ENCODE data around the gene HSPA4L.
A peak's percentile ranks its signal among the peaks of the same experiment; 100 is the strongest.

The HSPA4L gene

DNA sequence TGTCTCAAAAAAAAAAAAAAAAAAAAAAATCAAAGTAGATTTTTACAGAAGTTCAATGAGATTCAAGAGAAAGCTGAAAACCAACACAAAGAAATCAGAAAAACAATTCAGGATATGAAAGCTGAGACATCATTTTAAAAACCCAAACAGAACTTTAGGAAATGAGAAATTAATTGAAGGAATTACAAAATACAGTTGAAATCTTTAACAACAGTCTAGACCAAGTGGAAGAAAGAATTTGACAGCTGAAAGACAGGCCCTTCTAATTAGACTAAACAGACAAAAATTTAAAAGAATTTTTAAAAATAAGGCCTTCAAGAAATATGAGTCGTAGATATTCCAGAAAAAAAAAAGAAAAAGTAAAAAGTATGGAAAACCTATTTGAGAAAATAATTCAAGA, 64.6 kb downstream of the HSPA4L start:
- Histone ChIP-seq H3K9ac (ENCODE audit: low read length) (no peak overlapping the region), H3K27me3 (ENCODE audit: control insufficient read depth, insufficient read depth, low read length) (no peaks in the 10 kb centered on the region), H3K27ac (ENCODE audit: low read length) (no peak overlapping the region), H3K4me3 (ENCODE audit: low read length) (no peak overlapping the region), H3K4me1 (ENCODE audit: control insufficient read depth, low read depth, low read length) (peaks cover 6% of the 10 kb centered on the region), H3K9me3 (ENCODE audit: control insufficient read depth, low read depth, low read length) (peaks cover 10% of the 10 kb centered on the region), H3K36me3 (ENCODE audit: control insufficient read depth, low read depth, low read length) (no peaks in the 10 kb centered on the region)

DNA sequence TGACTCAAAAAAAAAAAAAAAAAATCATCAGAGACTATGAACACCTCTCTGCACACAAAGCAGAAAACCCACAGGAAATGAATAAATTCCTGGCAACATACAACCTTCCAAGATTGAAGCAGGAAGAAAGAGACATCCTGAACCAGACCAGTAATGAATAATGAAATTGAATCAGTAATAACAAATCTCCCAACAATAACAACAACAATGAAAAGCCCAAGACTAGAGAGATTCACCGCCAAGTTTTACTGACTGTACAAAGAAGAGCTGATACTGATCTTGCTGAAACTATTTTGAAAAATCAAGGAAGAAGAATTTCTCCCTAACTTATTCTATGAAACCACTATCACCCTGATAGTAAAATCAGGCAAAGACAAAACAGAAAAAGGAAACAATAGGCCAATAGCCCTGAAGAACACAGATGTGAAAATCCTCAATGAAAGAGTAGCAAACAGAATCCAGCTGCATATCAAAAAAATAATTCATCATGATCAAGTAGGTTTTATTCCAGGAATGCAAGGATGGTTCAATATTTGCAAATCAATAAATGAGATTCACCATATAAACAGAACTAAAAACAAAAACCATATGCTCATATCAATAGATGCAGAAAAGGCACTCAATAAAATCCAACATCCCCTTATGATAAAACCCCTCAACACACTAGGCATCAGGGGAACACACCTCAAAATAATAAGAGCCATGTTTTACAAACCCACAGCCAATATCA, 67.5 kb downstream of the HSPA4L start:
- no peak overlapping the region for H3K4me3 ChIP-seq (ENCODE audit: low read length)
- H3K27ac ChIP-seq (ENCODE audit: low read length), result no peak overlapping the region
- no peak overlapping the region for H3K9ac ChIP-seq (ENCODE audit: low read length)
- peaks cover 16% of the 10 kb centered on the region for H3K4me1 ChIP-seq (ENCODE audit: control insufficient read depth, low read depth, low read length)
- peaks cover 10% of the 10 kb centered on the region for H3K9me3 ChIP-seq (ENCODE audit: control insufficient read depth, low read depth, low read length)
- no peaks in the 10 kb centered on the region for H3K27me3 ChIP-seq (ENCODE audit: control insufficient read depth, insufficient read depth, low read length)
- H3K36me3 ChIP-seq (ENCODE audit: control insufficient read depth, low read depth, low read length), result no peaks in the 10 kb centered on the region

GRCh38 chr4:127852661-127853060, 70.5 kb downstream of the HSPA4L start:
- H3K36me3 ChIP-seq (ENCODE audit: control insufficient read depth, low read depth, low read length), result no peaks in the 10 kb centered on the region
- no peak overlapping the region for H3K27ac ChIP-seq (ENCODE audit: low read length)
- H3K9ac ChIP-seq (ENCODE audit: low read length), result no peak overlapping the region
- peaks cover 17% of the 10 kb centered on the region for H3K4me1 ChIP-seq (ENCODE audit: control insufficient read depth, low read depth, low read length)
- peaks cover 10% of the 10 kb centered on the region for H3K9me3 ChIP-seq (ENCODE audit: control insufficient read depth, low read depth, low read length)
- H3K27me3 ChIP-seq (ENCODE audit: control insufficient read depth, insufficient read depth, low read length), result no peaks in the 10 kb centered on the region
- no peak overlapping the region for H3K4me3 ChIP-seq (ENCODE audit: low read length)

- no peaks in the 10 kb centered on the region for H3K27me3 ChIP-seq (ENCODE audit: control insufficient read depth, insufficient read depth, low read length)
- peaks cover 17% of the 10 kb centered on the region for H3K4me1 ChIP-seq (ENCODE audit: control insufficient read depth, low read depth, low read length)
- H3K36me3 ChIP-seq (ENCODE audit: control insufficient read depth, low read depth, low read length), result no peaks in the 10 kb centered on the region
- no peaks in the 10 kb centered on the region for H3K9me3 ChIP-seq (ENCODE audit: control insufficient read depth, low read depth, low read length)
- no peak overlapping the region for H3K4me3 ChIP-seq (ENCODE audit: low read length)
- no peak overlapping the region for H3K9ac ChIP-seq (ENCODE audit: low read length)
- no peak overlapping the region for H3K27ac ChIP-seq (ENCODE audit: low read length)
These were observed 74.2 kb downstream of the HSPA4L start for GRCh38 chr4:127856196-127856812.

DNA sequence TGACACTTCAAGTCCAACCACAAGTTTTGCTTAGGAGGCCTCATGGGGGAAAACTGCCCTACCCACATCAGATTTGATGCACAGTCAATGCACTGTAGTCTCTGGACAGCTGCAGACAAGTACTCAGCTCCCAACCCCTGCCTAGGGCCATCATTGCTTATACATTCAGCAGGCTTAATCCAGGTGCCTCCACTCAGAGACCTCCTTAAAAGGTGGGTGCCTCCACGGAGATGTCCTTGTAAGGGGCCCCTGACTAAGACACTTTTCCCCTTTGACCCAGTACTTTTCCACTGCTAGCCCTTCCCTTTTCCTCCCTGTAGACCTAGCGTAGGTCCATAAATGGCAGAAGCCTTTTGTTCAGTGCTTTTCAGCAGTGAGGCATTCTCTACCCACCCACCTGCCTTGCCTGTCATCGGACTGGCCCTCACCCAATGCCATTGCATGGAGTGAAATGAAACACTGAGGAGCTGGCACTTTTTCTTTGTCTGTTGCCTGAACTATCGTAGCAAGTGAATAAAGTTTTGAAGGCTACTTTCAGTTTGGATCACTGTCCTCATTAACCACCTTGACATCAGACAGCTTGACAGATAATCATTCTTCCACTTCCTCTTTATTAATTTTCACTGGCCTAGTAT, 74.8 kb downstream of the HSPA4L start:
- no peaks in the 10 kb centered on the region for H3K36me3 ChIP-seq (ENCODE audit: control insufficient read depth, low read depth, low read length)
- H3K4me1 ChIP-seq (ENCODE audit: control insufficient read depth, low read depth, low read length), result peaks cover 17% of the 10 kb centered on the region
- H3K27ac ChIP-seq (ENCODE audit: low read length), result no peak overlapping the region
- no peaks in the 10 kb centered on the region for H3K27me3 ChIP-seq (ENCODE audit: control insufficient read depth, insufficient read depth, low read length)
- H3K9me3 ChIP-seq (ENCODE audit: control insufficient read depth, low read depth, low read length), result no peaks in the 10 kb centered on the region
- no peak overlapping the region for H3K9ac ChIP-seq (ENCODE audit: low read length)
- no peak overlapping the region for H3K4me3 ChIP-seq (ENCODE audit: low read length)

DNA sequence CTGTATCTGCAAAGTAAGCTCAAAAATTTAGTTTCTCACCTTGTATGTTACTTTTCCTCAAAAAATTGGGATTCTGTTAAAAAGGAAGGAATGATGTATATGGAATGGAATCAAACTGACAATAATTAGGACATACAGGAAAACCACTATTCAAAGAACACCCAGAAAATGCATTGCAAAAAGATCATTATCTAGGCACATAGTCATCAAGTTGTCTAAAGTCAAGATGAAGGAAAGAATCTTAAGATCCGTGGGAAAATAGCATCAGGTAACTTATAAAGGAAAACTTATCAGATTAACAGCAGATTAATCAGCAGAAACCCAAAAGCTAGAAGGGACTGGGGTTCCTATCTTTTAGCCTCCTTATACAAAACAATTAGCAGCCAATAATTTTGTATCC, 75.5 kb downstream of the HSPA4L start:
- no peak overlapping the region for H3K9ac ChIP-seq (ENCODE audit: low read length)
- no peak overlapping the region for H3K27ac ChIP-seq (ENCODE audit: low read length)

GRCh38 chr4:127868196-127868595, 86.1 kb downstream of the HSPA4L start:
- Histone ChIP-seq H3K4me3 (ENCODE audit: low read length) (no peak overlapping the region), H3K27ac (ENCODE audit: low read length) (no peak overlapping the region), H3K9ac (ENCODE audit: low read length) (no peak overlapping the region), H3K4me1 (ENCODE audit: control insufficient read depth, low read depth, low read length) (no peaks in the 10 kb centered on the region), H3K36me3 (ENCODE audit: control insufficient read depth, low read depth, low read length) (no peaks in the 10 kb centered on the region), H3K9me3 (ENCODE audit: control insufficient read depth, low read depth, low read length) (no peaks in the 10 kb centered on the region), H3K27me3 (ENCODE audit: control insufficient read depth, insufficient read depth, low read length) (no peaks in the 10 kb centered on the region)

More for the DNA sequence above, 75.5 kb downstream of the HSPA4L start:
- no peaks in the 10 kb centered on the region for H3K9me3 ChIP-seq (ENCODE audit: control insufficient read depth, low read depth, low read length)
- no peaks in the 10 kb centered on the region for H3K36me3 ChIP-seq (ENCODE audit: control insufficient read depth, low read depth, low read length)
- H3K4me3 ChIP-seq (ENCODE audit: low read length), result no peak overlapping the region
- no peaks in the 10 kb centered on the region for H3K27me3 ChIP-seq (ENCODE audit: control insufficient read depth, insufficient read depth, low read length)
- H3K4me1 ChIP-seq (ENCODE audit: control insufficient read depth, low read depth, low read length), result peaks cover 11% of the 10 kb centered on the region

DNA sequence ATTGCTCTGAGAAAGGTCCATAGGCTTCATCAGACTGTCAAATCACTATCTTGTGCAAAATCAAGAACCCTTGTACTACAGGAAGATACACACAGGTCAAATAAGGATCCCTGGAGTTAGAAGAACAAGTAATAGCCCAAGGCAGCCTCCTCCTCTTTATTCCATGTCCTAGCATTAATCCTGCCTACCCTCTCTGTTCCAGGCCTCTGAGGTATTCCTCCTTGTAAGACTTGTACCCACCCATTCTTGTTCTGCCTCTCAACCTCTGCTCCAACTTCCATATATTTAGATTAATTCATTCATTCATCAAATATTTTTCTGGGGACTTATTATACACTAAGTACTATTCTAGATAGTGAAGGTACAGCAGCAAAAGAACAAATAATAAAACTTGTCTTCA, 88.2 kb downstream of the HSPA4L start:
- no peaks in the 10 kb centered on the region for H3K4me1 ChIP-seq (ENCODE audit: control insufficient read depth, low read depth, low read length)
- H3K27me3 ChIP-seq (ENCODE audit: control insufficient read depth, insufficient read depth, low read length), result no peaks in the 10 kb centered on the region
- H3K36me3 ChIP-seq (ENCODE audit: control insufficient read depth, low read depth, low read length), result no peaks in the 10 kb centered on the region
- H3K4me3 ChIP-seq (ENCODE audit: low read length), result no peak overlapping the region
- H3K9me3 ChIP-seq (ENCODE audit: control insufficient read depth, low read depth, low read length), result no peaks in the 10 kb centered on the region
- H3K9ac ChIP-seq (ENCODE audit: low read length), result no peak overlapping the region
- H3K27ac ChIP-seq (ENCODE audit: low read length), result no peak overlapping the region

DNA sequence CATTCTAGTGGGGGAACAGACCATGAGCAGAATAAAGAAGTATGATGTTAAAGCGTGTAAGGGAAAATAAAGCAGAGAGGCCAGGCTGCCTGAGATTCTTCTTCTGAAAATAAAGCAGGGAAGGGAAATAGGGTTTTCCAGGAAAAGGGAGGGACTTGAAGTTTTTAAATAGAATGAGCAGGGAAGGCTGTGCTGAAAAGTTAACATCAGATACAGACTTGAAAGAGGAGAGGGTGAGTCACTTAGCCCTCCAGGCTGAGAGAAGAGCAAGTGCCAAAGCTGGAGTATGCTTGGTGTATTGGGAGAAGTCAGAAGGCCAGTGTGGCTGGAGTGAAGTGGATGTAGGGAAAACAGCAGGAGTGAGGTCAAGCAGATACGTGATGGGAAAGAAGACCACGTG, 88.6 kb downstream of the HSPA4L start:
- H3K9ac ChIP-seq (ENCODE audit: low read length), result no peak overlapping the region

DNA sequence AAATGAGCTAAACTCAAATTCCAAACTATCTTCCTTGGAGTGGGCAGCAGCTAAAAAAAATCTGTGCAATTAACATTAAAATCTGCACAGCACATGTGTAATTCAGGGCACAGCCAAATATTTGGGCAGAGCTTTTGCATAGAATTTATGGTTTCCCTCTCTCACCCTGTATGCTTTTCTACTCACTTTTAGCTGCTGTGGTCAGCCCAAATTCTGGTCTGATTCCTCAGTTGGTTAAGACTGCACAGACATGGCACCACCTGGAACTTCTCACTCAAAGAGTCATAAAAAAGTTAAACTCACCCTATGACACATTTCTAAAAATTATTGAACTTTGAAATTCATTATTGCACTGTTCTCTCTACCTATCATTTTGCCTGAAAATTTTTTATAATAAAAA, 93.7 kb downstream of the HSPA4L start:
- Histone ChIP-seq H3K36me3 (ENCODE audit: control insufficient read depth, low read depth, low read length) (no peaks in the 10 kb centered on the region), H3K27ac (ENCODE audit: low read length) (no peak overlapping the region), H3K4me3 (ENCODE audit: low read length) (no peak overlapping the region), H3K4me1 (ENCODE audit: control insufficient read depth, low read depth, low read length) (no peaks in the 10 kb centered on the region), H3K9me3 (ENCODE audit: control insufficient read depth, low read depth, low read length) (no peaks in the 10 kb centered on the region), H3K27me3 (ENCODE audit: control insufficient read depth, insufficient read depth, low read length) (no peaks in the 10 kb centered on the region), H3K9ac (ENCODE audit: low read length) (no peak overlapping the region)

More for the DNA sequence above, 88.6 kb downstream of the HSPA4L start:
- Histone ChIP-seq H3K4me3 (ENCODE audit: low read length) (no peak overlapping the region), H3K9me3 (ENCODE audit: control insufficient read depth, low read depth, low read length) (no peaks in the 10 kb centered on the region), H3K27ac (ENCODE audit: low read length) (no peak overlapping the region), H3K4me1 (ENCODE audit: control insufficient read depth, low read depth, low read length) (no peaks in the 10 kb centered on the region), H3K27me3 (ENCODE audit: control insufficient read depth, insufficient read depth, low read length) (no peaks in the 10 kb centered on the region), H3K36me3 (ENCODE audit: control insufficient read depth, low read depth, low read length) (no peaks in the 10 kb centered on the region)

GRCh38 chr4:127880763-127881562, 98.8 kb downstream of the HSPA4L start, which contains the start of gene PLK4:
PLK4 (plus strand) TSS chr4:127880893; CDS start chr4:127881135, 242 bp downstream.
- H3K9ac ChIP-seq (ENCODE audit: low read length), result peak within 1 kb of the TSS; percentile 96
- no peaks in the 10 kb centered on the region for H3K27me3 ChIP-seq (ENCODE audit: control insufficient read depth, insufficient read depth, low read length)
- peaks cover 5% of the 10 kb centered on the region for H3K4me1 ChIP-seq (ENCODE audit: control insufficient read depth, low read depth, low read length)
- peak within 1 kb of the TSS; percentile 78 for H3K4me3 ChIP-seq (ENCODE audit: low read length)
- H3K36me3 ChIP-seq (ENCODE audit: control insufficient read depth, low read depth, low read length), result peaks cover 34% of the 10 kb centered on the region
- peak within 1 kb of the TSS; percentile 94 for H3K27ac ChIP-seq (ENCODE audit: low read length)
- no peaks in the 10 kb centered on the region for H3K9me3 ChIP-seq (ENCODE audit: control insufficient read depth, low read depth, low read length)

All from iPS-18a (cell line).